BE2C (cell line): Measurements from ENCODE around the gene COPS4.

ENCODE experiments used
- DNase-seq: peaks from one replicate; pipeline ENCODE4 v3.0.0-alpha.2; 2020
- H3K27me3 ChIP-seq: fragments of 250-450 bp; sonication (Bioruptor Pico); 2 replicates; pipeline ENCODE4 v1.5.1; 2020; ENCODE audit warnings: mild to moderate bottlenecking
- H3K36me3 ChIP-seq: fragments of 250-450 bp; sonication (Bioruptor Pico); 2 replicates; pipeline ENCODE4 v1.5.1; 2020; ENCODE audit warnings: mild to moderate bottlenecking
- H3K4me1 ChIP-seq: fragments of 250-450 bp; sonication (Bioruptor Pico); 2 replicates; pipeline ENCODE4 v1.5.1; 2020
- H3K4me3 ChIP-seq: 2 replicates; pipeline ENCODE4 v1.5.1; 2011; ENCODE audit warnings: low read depth, low read length
- H3K9me3 ChIP-seq: fragments of 250-450 bp; sonication (Bioruptor Pico); 2 replicates; pipeline ENCODE4 v1.5.1; 2020
- TF ChIP-seq, protein P1 (sequence below): IDR thresholded peaks from 2 replicates; pipeline ENCODE4 v1.5.1; 2012; ENCODE audit warnings: mild to moderate bottlenecking, low read depth, low read length

The COPS4 gene

GRCh38 chr4:83093060-83093640 lies 58.2 kb downstream of the COPS4 start:
- no peak overlapping the region for H3K4me3 ChIP-seq
- no peaks in the 10 kb centered on the region for H3K36me3 ChIP-seq
- H3K9me3 ChIP-seq: no peaks in the 10 kb centered on the region
- TF ChIP-seq, protein P1, sequence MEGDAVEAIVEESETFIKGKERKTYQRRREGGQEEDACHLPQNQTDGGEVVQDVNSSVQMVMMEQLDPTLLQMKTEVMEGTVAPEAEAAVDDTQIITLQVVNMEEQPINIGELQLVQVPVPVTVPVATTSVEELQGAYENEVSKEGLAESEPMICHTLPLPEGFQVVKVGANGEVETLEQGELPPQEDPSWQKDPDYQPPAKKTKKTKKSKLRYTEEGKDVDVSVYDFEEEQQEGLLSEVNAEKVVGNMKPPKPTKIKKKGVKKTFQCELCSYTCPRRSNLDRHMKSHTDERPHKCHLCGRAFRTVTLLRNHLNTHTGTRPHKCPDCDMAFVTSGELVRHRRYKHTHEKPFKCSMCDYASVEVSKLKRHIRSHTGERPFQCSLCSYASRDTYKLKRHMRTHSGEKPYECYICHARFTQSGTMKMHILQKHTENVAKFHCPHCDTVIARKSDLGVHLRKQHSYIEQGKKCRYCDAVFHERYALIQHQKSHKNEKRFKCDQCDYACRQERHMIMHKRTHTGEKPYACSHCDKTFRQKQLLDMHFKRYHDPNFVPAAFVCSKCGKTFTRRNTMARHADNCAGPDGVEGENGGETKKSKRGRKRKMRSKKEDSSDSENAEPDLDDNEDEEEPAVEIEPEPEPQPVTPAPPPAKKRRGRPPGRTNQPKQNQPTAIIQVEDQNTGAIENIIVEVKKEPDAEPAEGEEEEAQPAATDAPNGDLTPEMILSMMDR: no peak
- no peak for DNase-seq
- H3K4me1 ChIP-seq: no peaks in the 10 kb centered on the region
- peaks cover 9% of the 10 kb centered on the region; the same call in 1 of the 2 replicates for H3K27me3 ChIP-seq

DNA sequence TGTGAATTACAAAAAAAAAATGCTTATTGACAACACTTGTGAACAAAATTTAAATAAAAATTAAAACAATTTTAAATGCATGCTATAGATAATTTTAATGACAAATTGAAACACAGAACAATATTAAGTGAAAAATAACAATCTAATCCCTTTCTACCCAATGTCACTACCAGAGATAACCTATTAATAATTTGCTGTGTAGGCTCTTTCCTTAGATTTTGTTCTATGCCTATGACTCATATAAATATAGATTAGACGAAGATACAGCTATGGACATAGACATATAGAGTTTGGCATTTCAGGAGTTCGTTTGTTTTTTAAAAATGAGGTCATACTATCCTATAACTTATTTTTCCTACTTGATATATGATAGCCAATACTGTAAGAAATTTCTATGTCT lies 61.4 kb downstream of the COPS4 start:
- H3K4me1 ChIP-seq: no peaks in the 10 kb centered on the region
- H3K4me3 ChIP-seq: no peak overlapping the region
- peaks cover 9% of the 10 kb centered on the region; the same call in 1 of the 2 replicates for H3K27me3 ChIP-seq
- no peak for DNase-seq
- TF ChIP-seq, protein P1: no peak
- no peaks in the 10 kb centered on the region for H3K36me3 ChIP-seq
- H3K9me3 ChIP-seq: no peaks in the 10 kb centered on the region

DNA sequence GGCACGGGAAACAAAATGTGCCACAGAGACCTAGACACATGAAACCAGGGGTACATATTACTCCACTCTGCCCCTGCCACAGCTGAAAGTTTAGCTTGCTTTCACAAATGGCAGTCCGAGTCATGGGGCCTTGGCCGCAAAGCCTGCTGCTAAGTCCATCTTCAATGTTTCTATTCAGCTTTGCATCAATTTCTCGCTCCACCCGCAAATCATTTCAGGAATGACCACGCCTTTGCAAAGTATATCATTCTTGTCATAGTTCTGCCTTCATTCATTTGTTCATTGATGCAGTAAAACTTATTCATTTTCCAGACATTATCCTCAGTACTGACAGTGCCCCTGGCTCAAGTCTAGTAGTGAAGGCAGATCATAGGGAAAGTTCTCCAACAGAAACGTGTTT lies 70.0 kb downstream of the COPS4 start:
- Histone ChIP-seq H3K9me3 (no peaks in the 10 kb centered on the region), H3K4me3 (no peak overlapping the region), H3K27me3 (no peaks in the 10 kb centered on the region), H3K36me3 (no peaks in the 10 kb centered on the region), H3K4me1 (no peaks in the 10 kb centered on the region)
- DNase-seq: no peak
- TF ChIP-seq, protein P1: no peak

DNA sequence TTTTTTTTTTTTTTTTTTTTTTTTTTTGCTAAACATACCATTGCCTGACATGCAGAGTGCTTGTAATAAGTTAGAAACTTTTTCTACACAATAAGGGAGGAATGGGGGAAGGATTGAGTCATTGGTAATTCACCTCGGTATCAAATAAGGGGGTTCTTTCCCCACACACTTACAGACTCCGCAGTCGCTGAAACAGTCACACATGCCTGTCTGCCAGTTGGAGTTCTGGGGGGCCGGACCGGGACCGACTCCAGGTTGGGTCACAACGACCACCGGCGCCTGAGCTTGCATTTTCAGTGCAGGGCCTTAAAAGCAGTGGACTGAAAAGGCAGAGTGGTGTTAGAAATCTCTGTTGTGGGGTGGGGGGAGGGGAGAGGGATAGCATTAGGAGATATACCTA lies 72.6 kb downstream of the COPS4 start:
- peaks cover 3% of the 10 kb centered on the region; the same call in 1 of the 2 replicates for H3K4me1 ChIP-seq
- no peaks in the 10 kb centered on the region for H3K36me3 ChIP-seq
- no peaks in the 10 kb centered on the region; the same call in 1 of the 2 replicates for H3K9me3 ChIP-seq
- no peak for DNase-seq
- no peak overlapping the region for H3K4me3 ChIP-seq
- TF ChIP-seq, protein P1: no peak
- no peaks in the 10 kb centered on the region for H3K27me3 ChIP-seq

DNA sequence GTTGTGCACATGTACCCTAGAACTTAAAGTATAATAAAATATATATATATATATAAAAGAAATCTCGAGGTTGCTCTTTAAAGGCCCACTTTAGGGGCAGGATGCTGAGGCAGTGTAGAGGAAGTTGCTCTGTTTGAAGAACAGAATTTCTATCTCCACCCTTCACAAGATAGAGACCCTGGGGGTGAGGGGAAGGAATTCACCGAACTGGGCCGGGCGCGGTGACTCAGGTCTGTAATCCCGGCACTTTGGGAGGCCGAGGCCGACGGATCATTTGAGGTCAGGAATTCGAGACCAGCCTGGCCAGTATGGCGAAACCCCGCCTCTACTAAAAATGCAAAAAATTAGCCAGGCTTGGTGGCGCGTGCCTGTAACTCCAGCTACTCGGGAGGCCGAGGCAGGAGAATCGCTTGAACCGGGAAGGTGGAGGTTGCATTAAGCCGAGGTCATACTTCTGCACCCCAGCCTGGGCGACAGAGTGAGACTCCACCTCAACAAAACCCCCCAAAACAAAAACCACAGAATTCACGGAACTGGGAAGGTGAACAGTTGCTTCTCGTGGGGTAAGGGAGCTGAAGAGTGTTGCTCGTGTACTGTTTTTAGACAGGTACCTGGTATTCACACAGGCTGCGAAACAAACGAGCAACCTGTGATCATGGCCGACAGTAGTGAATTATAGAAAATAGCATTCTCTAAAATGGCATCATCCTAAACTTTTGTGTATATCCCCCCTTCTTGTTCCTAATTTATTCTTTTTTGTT lies 73.3 kb downstream of the COPS4 start:
- no peaks in the 10 kb centered on the region; the same call in 1 of the 2 replicates for H3K9me3 ChIP-seq
- TF ChIP-seq, protein P1: no peak
- no peak for DNase-seq
- H3K36me3 ChIP-seq: no peaks in the 10 kb centered on the region
- H3K4me3 ChIP-seq: no peak overlapping the region
- H3K4me1 ChIP-seq: peaks cover 3% of the 10 kb centered on the region; the same call in 1 of the 2 replicates
- no peaks in the 10 kb centered on the region for H3K27me3 ChIP-seq
